Measurements from ENCODE around the gene TMEM132C.

Gene TMEM132C

GRCh38 chr12:128507470-128507869, 240.5 kb downstream of the TMEM132C start:
- no peak for DNase-seq

GRCh38 chr12:128509170-128509569, 242.2 kb downstream of the TMEM132C start:
- DNase-seq = no peak

- no peak for DNase-seq
Measured at GRCh38 chr12:128510511-128510910, 243.5 kb downstream of the TMEM132C start.

GRCh38 chr12:128513331-128513730, 246.4 kb downstream of the TMEM132C start:
- DNase-seq = no peak

- DNase-seq = no peak
Measured at GRCh38 chr12:128513831-128514230, 246.9 kb downstream of the TMEM132C start.

GRCh38 chr12:128518644-128519043, 251.7 kb downstream of the TMEM132C start:
- DNase-seq = no peak

GRCh38 chr12:128519426-128519825, 252.5 kb downstream of the TMEM132C start:
- DNase-seq = no peak

GRCh38 chr12:128521981-128522380, 255.0 kb downstream of the TMEM132C start:
- DNase-seq = no peak

GRCh38 chr12:128524439-128524838, 257.5 kb downstream of the TMEM132C start:
- no peak for DNase-seq

- no peak for DNase-seq
Measured at GRCh38 chr12:128531170-128531569, 264.2 kb downstream of the TMEM132C start.

GRCh38 chr12:128534906-128535305, 267.9 kb downstream of the TMEM132C start:
- DNase-seq = no peak

- no peak for DNase-seq
Measured at GRCh38 chr12:128536810-128537209, 269.8 kb downstream of the TMEM132C start.

- DNase-seq = no peak
Measured at GRCh38 chr12:128537668-128538067, 270.7 kb downstream of the TMEM132C start.

GRCh38 chr12:128542844-128543243, 275.9 kb downstream of the TMEM132C start:
- no peak for DNase-seq

GRCh38 chr12:128543460-128543859, 276.5 kb downstream of the TMEM132C start:
- DNase-seq = no peak

GRCh38 chr12:128543971-128544370, 277.0 kb downstream of the TMEM132C start:
- DNase-seq = no peak

- DNase-seq = no peak
Measured at GRCh38 chr12:128548949-128549348, 282.0 kb downstream of the TMEM132C start.

- no peak for DNase-seq
Measured at GRCh38 chr12:128549601-128550218, 282.7 kb downstream of the TMEM132C start.

GRCh38 chr12:128551266-128551665, 284.3 kb downstream of the TMEM132C start:
- no peak for DNase-seq

GRCh38 chr12:128554546-128555304, 287.8 kb downstream of the TMEM132C start:
- DNase-seq = no peak

GRCh38 chr12:128557231-128557630, 290.3 kb downstream of the TMEM132C start:
- no peak for DNase-seq

- DNase-seq = no peak
Measured at GRCh38 chr12:128564956-128565355, 298.0 kb downstream of the TMEM132C start.

- DNase-seq = no peak
Measured at GRCh38 chr12:128567730-128568129, 300.8 kb downstream of the TMEM132C start.

GRCh38 chr12:128570191-128571065, 303.5 kb downstream of the TMEM132C start:
- no peak for DNase-seq
